GM21576 (cell line): ENCODE data around the gene BOLA2B.

Experiments
- ATAC-seq: cut with Tn5 transposase; IDR thresholded peaks from one replicate; pipeline ENCODE4 v1.9.1; 2021; ENCODE audit warnings: mild to moderate bottlenecking, moderate library complexity; ENCODE audit not compliant: unreplicated experiment

The BOLA2B gene

GRCh38 chr16:30145657-30146056 is 47.8 kb downstream of the BOLA2B start:
- no peak for ATAC-seq

DNA sequence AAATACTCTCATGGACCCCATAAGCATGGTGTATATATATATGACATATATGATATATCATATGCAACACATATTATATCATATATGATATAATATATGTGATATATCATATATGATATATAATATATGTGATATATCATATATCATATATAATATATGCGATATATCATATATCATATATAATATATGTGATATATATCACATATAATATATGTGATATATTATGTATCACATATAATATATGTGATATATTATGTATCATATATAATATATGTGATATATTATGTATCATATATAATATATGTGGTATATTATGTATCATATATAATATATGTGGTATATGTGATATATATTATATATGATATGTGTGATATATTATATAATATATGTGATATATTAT is 48.5 kb downstream of the BOLA2B start:
- no peak for ATAC-seq

- no peak for ATAC-seq
Measured at GRCh38 chr16:30144017-30144416, 49.4 kb downstream of the BOLA2B start.

DNA sequence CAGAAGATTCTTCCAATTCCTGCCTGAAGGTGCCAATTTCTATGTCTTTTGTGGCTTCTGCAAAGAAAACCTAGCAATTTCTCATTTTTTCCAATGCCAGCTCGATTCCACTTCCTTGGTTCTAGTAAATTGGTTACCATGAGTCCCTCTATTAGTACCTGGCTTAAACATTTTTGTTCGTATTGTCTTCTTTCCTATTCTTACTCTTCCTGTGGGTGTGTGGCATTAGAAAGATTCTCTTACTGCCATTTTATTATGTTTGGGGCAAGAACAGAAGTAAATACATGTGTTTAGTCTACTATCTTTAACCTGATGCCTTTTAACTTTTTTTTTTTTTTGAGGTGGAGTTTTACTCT is 50.1 kb downstream of the BOLA2B start:
- no peak for ATAC-seq
